Erythroblast (primary cell): Measurements from ENCODE around the gene RBP3.

Source experiments
- DNase-seq, 2 experiments: peaks; one replicate each; lab custom pipeline; 2025; lab: John Stamatoyannopoulos, UW
- GATA1 ChIP-seq: IDR thresholded peaks from 2 replicates; pipeline ENCODE4 v1.6.1; 2011; ENCODE audit warnings: low read depth, mild to moderate bottlenecking, control low read depth, low read length, moderate library complexity
- POLR2A ChIP-seq: IDR thresholded peaks from 2 replicates; pipeline ENCODE4 v1.6.1; 2011; ENCODE audit warnings: mild to moderate bottlenecking, low read length

The RBP3 gene

GRCh38 chr10:47362199-47362598 lies 14.0 kb downstream of the RBP3 start:
- no peak for DNase-seq
- TF ChIP-seq POLR2A = no peak
- no peak for TF ChIP-seq GATA1

- no peak for DNase-seq
- TF ChIP-seq POLR2A (no peak), GATA1 (no peak)
These were observed 15.6 kb downstream of the RBP3 start for GRCh38 chr10:47363781-47364180.

- no peak for DNase-seq
- TF ChIP-seq POLR2A (no peak), GATA1 (no peak)
These were observed 16.2 kb downstream of the RBP3 start for GRCh38 chr10:47364366-47364765.

- no peak for DNase-seq
- no peak for TF ChIP-seq POLR2A
- TF ChIP-seq GATA1 = no peak
These were observed 16.7 kb downstream of the RBP3 start for GRCh38 chr10:47364911-47365310.

GRCh38 chr10:47365431-47366180 lies 17.4 kb downstream of the RBP3 start:
- no peak for TF ChIP-seq GATA1
- TF ChIP-seq POLR2A = no peak
- no peak for DNase-seq

GRCh38 chr10:47366181-47366631 lies 18.0 kb downstream of the RBP3 start:
- TF ChIP-seq GATA1 (no peak), POLR2A (no peak)
- DNase-seq = no peak

GRCh38 chr10:47366731-47367460 lies 18.7 kb downstream of the RBP3 start:
- TF ChIP-seq GATA1 (no peak), POLR2A (no peak)
- no peak for DNase-seq

- no peak for DNase-seq
- TF ChIP-seq GATA1 (no peak), POLR2A (no peak)
These were observed 19.5 kb downstream of the RBP3 start for GRCh38 chr10:47367646-47368045.

- TF ChIP-seq GATA1 = no peak
- no peak for TF ChIP-seq POLR2A
These were observed 20.4 kb downstream of the RBP3 start for GRCh38 chr10:47368431-47369180.

GRCh38 chr10:47369251-47369894 lies 21.2 kb downstream of the RBP3 start:
- TF ChIP-seq POLR2A (no peak), GATA1 (no peak)
- no peak for DNase-seq

More at GRCh38 chr10:47368431-47369180, 20.4 kb downstream of the RBP3 start:
- no peak for DNase-seq

GRCh38 chr10:47370015-47370767 lies 22.0 kb downstream of the RBP3 start:
- TF ChIP-seq POLR2A = no peak
- TF ChIP-seq GATA1 = no peak
- no peak for DNase-seq

- DNase-seq = no peak
- TF ChIP-seq POLR2A = no peak
- no peak for TF ChIP-seq GATA1
These were observed 22.7 kb downstream of the RBP3 start for GRCh38 chr10:47370878-47371277.
